ENCODE measurements around the gene TMPRSS2.

GRCh38 chr21:41442481-41443186 lies 65.3 kb downstream of the TMPRSS2 start:
- TF ChIP-seq ARNTL (CRISPR knock-in tag; IDR thresholded peaks at IDR 0.05; ENCODE audit: borderline replicate concordance, low read depth), result no peak
- no peak for TF ChIP-seq ZNF70 (CRISPR knock-in tag; IDR thresholded peaks at IDR 0.05)
- no peak for TF ChIP-seq ISL1 (CRISPR knock-in tag; IDR thresholded peaks at IDR 0.05)
- TF ChIP-seq ZNF565 (CRISPR knock-in tag; conservative IDR thresholded peaks at IDR 0.05; ENCODE audit: low read depth), result no peak
- TF ChIP-seq OSR1 (CRISPR knock-in tag; IDR thresholded peaks at IDR 0.05), result no peak
- TF ChIP-seq PATZ1 (CRISPR knock-in tag; IDR thresholded peaks at IDR 0.05; ENCODE audit: borderline replicate concordance), result no peak
- no peak for TF ChIP-seq RARB (CRISPR knock-in tag; IDR thresholded peaks at IDR 0.05)
- no peak for TF ChIP-seq SNAI2 (CRISPR knock-in tag; IDR thresholded peaks at IDR 0.05)
- no peak for TF ChIP-seq ESRRG (CRISPR knock-in tag; IDR thresholded peaks at IDR 0.05)
- no peak for TF ChIP-seq ZFP30 (CRISPR knock-in tag; IDR thresholded peaks at IDR 0.05)
- no peak for TF ChIP-seq TCF4 (CRISPR knock-in tag; IDR thresholded peaks at IDR 0.05; ENCODE audit: borderline replicate concordance)

Data from SK-N-SH treated with all-trans-retinoic acid at 6 μM for 48 hours (cell line).